ENCODE results near the gene PRRT2.
"Not testable (repeated sequence)": the region's sequence is repeated elsewhere in the genome, so short reads cannot be mapped to it uniquely, and the experiment has no call there.

PRRT2 gene

DNA sequence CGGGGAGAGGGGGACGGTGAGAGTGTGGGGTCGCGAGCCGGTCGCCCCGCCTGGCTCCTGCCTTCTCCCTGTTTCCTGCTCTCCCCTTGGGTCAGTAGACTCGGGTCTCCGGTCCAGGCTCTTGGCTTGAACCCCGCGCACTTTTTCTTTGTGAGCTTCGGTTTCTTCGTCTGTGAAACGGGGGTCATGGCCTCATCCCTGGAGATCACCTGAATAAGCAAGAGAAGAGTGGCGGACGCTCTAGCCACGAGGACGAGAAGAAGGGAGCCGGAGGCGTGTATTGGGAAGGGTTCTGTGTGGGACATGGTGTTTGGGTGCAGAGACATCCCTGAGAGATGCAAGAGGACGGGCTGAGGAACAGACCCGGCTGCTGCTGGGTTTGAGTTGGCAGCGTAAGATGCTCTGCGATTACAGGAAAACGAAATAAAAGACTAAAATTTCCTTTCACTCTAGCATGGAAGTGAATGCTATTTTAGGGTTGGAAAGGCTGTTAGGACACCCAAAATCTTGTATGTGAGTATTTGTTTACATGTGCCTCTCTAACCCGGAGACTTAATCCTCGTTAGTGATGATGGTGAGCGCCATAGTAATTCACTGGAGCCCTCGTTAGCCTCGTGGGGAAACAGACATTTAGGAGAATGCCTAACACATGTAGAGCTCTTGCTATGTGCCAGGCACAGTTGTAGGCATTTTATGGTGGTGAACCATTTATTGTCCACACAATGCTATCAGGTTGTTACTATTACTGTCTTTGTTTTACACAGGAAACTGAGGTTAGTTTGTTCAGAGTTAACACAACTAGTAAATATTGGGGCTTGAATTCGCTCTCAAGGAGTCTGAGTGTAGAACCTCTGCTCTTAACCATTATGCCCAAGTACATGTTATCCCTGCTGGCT is 20.8 kb upstream of the PRRT2 start:
- DNase-seq (ENCODE audit: extremely low read depth in 1 of 2, low read depth in 1 of 2), result no peak

- DNase-seq (ENCODE audit: extremely low read depth in 1 of 2, low read depth in 1 of 2), result no peak
Observed at GRCh38 chr16:29791845-29792807, 19.9 kb upstream of the PRRT2 start.

DNA sequence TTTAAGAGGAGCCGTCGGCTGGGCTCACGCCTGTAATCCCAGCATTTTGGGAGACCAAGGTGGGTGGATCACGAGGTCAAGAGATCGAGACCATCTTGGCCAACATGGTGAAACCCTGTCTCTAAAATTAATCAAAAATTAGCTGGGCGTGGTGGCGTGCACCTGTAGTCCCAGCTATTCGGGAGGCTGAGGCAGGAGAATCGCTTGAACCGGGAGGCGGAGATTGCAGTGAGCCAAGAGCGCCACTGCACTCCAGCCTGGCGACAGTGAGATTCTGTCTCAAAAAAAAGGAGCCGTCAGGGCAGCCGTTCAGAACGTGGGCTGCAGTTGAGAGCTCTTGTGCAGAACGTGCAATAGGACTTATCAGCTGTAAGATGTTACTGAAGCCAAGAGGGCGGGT is 18.8 kb upstream of the PRRT2 start:
- not testable (repeated sequence) for DNase-seq (ENCODE audit: extremely low read depth in 1 of 2, low read depth in 1 of 2)

DNA sequence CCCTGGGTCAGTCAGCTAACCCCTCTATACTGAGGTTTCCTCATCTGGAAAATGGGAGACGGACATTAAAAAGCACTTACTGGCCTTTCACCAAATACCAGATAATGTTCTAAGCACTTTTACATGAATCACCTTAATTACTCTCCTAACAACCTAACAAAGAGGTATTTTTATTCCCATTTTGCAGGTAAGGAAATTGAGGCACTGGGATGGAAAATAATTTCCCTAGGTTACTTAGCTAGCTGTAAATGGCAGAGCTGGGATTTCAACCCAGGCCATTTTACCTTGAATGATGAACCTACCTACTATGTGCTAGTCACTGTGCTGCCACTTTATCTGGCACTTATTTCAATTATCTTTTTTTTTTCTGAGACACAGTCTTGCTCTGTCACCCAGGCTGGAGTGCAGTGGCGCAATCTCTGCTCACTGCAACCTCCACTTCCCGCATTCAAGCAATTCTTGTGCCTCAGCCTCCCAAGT is 17.7 kb upstream of the PRRT2 start:
- DNase-seq (ENCODE audit: extremely low read depth in 1 of 2, low read depth in 1 of 2), result no peak

DNA sequence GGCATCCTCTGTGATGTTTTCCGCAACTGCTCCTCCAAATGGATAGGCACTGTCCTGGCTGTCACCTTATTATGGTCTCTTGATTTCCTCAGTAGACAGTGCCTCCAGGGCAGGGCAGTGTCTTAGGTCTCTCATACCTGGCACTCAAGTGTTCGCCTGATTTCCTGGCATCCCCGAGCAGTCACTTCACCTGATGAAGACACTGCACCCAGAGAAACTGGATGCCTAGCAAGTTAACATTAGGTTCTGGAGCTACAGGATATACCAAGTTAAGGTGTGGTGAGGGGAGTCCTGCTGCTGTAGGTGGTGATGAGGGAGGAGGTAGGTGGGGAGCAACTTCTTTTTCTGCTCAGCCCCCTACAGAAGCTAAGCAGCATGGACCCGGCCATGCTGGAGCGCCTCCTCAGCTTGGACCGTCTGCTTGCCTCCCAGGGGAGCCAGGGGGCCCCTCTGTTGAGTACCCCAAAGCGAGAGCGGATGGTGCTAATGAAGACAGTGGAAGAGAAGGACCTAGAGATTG is 9.5 kb upstream of the PRRT2 start:
- DNase-seq (ENCODE audit: extremely low read depth in 1 of 2, low read depth in 1 of 2), result no peak

DNA sequence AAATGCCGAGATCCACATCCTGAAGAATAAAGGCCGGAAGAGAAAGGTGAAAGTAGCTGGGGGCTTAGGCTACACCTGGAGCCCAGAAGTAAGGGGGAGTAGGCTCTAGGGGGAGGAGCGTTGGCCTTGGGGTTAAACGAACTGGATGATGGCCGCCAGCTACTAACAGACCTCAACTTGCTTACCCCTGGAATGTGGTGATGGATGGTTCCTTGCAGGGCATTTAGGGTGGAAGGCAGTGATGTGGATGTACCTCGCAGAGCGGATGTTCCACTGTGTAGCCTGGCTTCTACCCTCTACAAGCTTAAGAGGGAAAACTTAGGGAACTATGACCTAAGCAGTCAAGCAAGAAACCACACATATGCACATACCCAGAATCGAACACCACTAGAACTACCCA is 8.0 kb upstream of the PRRT2 start:
- no peak for DNase-seq (ENCODE audit: extremely low read depth in 1 of 2, low read depth in 1 of 2)

GRCh38 chr16:29804455-29805231 is 7.3 kb upstream of the PRRT2 start:
- DNase-seq (ENCODE audit: extremely low read depth in 1 of 2, low read depth in 1 of 2), result no peak

DNA sequence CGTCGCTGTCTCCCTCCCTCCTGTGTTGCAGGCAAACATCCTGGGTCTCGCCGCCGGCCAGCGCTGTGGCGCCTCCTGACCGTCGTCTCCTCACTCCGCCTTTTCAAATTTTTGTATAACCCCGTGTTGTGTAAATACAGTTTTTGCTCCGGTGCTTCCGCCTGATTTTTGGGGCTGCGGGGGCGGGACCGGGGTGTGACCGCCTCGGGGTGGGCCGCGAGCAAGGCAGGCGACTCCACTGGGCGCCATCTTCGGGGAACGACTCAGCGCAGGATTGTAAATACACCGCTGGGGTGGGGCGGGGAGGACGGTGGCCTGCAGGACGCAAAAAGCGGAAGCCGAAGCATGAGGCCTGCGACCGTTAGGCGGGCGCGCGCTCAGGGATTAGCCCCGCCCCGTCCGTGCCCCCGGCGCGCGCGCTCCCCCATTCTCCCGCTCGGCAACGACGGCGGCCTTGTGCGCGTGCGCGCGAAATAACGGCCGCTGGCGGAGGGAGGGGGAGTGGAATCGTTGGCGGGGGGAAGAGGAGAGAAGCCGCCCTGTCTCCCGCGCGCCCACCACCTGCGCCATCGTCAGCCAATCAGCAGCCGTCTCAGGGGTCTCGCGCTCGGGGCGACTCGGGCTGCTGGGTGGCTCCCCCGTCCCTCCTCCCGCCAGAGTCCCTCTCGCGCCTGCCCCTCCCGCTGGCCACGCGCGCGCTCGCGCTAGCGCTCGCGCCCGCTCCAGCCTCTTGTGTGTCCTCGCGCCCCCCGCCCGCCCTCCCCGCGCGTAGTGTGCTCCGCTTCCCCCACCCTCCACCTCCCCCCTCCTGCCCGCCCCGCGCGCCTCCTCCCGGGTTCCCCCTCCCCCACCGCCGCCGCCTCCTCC is 6.5 kb upstream of the PRRT2 start:
- DNase-seq (ENCODE audit: extremely low read depth in 1 of 2, low read depth in 1 of 2), result peak; percentile 97

DNA sequence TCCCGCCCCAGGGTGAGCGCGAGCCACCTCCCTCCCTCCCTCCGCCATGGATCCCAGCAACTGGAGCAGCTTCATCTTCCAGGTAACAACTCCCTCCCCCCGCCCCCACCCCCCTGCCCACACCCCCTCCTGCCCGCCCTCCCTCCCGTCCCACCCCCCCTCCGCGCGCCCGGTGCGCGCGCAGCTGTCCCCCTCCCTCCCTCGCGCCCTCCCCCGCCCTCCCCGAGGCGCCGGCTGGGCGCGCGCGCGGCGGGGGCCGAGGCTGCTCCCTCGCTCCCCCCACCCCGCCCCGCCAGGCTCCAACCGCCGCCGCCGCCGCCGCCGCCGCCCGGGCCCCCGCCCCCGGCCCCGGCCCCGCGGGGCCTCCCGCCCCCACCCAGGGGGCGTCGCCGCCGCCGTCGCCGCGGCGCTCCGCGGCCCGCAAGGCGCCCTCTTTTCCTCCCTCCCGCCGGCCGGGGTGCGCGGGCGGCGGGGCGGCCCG is 5.9 kb upstream of the PRRT2 start, which contains the start of gene MAZ:
MAZ (plus strand) TSS at position 431 of the 481 bp plus-strand sequence. CDS start 173 bp downstream, outside the sequence.
- no peak for DNase-seq (ENCODE audit: extremely low read depth in 1 of 2, low read depth in 1 of 2)

GRCh38 chr16:29806641-29807425 is 5.2 kb upstream of the PRRT2 start:
- DNase-seq (ENCODE audit: extremely low read depth in 1 of 2, low read depth in 1 of 2), result no peak

GRCh38 chr16:29807426-29808218 is 4.4 kb upstream of the PRRT2 start:
- peak; percentile 87 to 89 for DNase-seq (ENCODE audit: extremely low read depth in 1 of 2, low read depth in 1 of 2)

GRCh38 chr16:29808219-29808900 is 3.6 kb upstream of the PRRT2 start:
- no peak for DNase-seq (ENCODE audit: extremely low read depth in 1 of 2, low read depth in 1 of 2)

GRCh38 chr16:29809031-29809747 is 2.8 kb upstream of the PRRT2 start:
- DNase-seq (ENCODE audit: extremely low read depth in 1 of 2, low read depth in 1 of 2), result no peak

DNA sequence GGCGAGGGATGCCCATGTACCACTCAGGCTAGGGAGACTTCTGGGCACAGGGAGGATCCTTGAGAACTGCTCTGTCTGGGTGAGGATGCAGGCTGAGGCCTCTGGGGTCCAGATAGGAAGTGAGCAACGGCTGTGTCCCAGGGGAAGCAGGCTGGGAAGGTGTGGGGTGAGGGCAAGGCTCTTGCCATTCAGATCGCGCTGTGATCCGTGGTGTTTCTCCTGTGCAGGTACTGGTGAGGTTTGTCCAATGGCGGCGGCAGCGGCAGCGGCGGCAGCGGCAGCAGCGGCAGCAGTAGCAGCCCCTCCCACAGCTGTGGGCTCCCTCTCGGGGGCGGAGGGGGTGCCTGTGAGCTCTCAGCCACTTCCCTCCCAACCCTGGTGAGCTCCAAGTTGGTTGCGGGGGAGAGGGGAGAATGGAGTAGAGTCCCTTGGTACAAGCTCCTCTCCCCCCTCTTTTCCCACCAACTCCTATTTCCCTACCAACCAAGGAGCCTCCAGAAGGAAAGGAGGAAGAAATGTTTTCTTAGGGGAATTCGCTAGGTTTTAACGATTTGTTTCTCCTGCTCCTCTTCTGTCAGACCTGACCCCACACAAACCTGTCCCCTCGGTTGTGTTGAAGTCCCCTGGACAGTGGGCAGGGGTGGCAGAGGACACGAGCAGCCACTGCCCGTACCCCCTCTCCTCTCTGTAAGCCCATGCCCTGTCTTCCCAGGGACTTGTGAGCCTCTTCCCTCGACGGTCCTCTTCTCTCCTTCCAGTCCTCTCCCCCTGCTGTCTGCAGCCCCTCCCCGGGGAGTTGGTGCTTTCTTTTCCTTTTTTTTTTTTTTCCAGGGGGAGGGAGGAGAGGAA is 1.9 kb upstream of the PRRT2 start:
- DNase-seq (ENCODE audit: extremely low read depth in 1 of 2, low read depth in 1 of 2), result no peak

- DNase-seq (ENCODE audit: extremely low read depth in 1 of 2, low read depth in 1 of 2), result no peak
Observed at GRCh38 chr16:29810699-29811169, 1.3 kb upstream of the PRRT2 start.
